K562 (cell line): ENCODE measurements around the gene SLAIN1. TPM values are rescaled to one million over a fixed set of nuclear protein-coding genes. Genes with fewer than 3 reads are reported as not detected.

Source experiments
- HIVEP1 ChIP-seq: fragments of 250-450 bp; sonication (Bioruptor Pico); IDR thresholded peaks from 2 replicates; pipeline ENCODE4 v1.4.0; 2020; ENCODE audit warnings: mild to moderate bottlenecking
- polyA plus RNA-seq, 8 experiments: library from polyadenylated mRNA; depleted of rRNA in 4 of 8; stranded (reverse) in 5 of 8; unstranded in 3 of 8; fragments of >200 nt; fragmentation: Nextera tagmentation in 2 of 8; fragmentation: Illumina TruSeq in 1 of 8; extraction: Ambion mirVana in 2 of 8; extraction: Trizol in 1 of 8; gene quantifications; 2 replicates each; pipeline versions ENCODE4 v1.2.1 to v1.2.3, GENCODE V29; 2011 to 2014; ENCODE audit warnings: inconsistent platforms in 1 of 8, missing spikeins in 1 of 8
- total RNA-seq, 7 experiments: library from RNA; depleted of rRNA in 6 of 7; stranded (reverse); fragments of >200 nt in 6 of 7; fragmentation: Illumina TruSeq in 2 of 7; extraction: Trizol in 2 of 7; gene quantifications; 2 replicates each; pipeline versions ENCODE4 v1.2.1 to v1.2.3, GENCODE V29; 2011 to 2021; ENCODE audit warnings: low replicate concordance in 1 of 7
- TF ChIP-seq, protein P1 (sequence below): sonication (generic); formaldehyde crosslinking; IDR thresholded peaks from 2 replicates; pipeline ENCODE4 v1.8.1; 2023; ENCODE audit warnings: mild to moderate bottlenecking, missing genetic modification reagents
- TF ChIP-seq, protein P2 (sequence below): IDR thresholded peaks from 2 replicates; pipeline ENCODE4 v1.6.1; 2016; ENCODE audit warnings: missing genetic modification characterization, missing compliant biosample characterization
- TF ChIP-seq, protein P3 (sequence below), 2 experiments: fragments of 450-650 bp; IDR thresholded peaks; 2 replicates each; pipeline ENCODE4 v1.6.1; 2018; ENCODE audit warnings: mild to moderate bottlenecking in 2 of 2, low read depth in 1 of 2; ENCODE audit not compliant: partially characterized antibody in 2 of 2
- TF ChIP-seq, protein P4 (sequence below): IDR thresholded peaks from 2 replicates; pipeline ENCODE4 v1.6.1; 2012; ENCODE audit warnings: low read depth, low read length, improper control_type of control experiment, borderline replicate concordance

SLAIN1 gene
- total and polyA plus RNA-seq, 9 of the 15 experiments (the other 6 are each of a cell fraction or from before 2014, with no cell fraction given) = 0.07 to 0.40 (median 0.10) TPM; not detected in 3

DNA sequence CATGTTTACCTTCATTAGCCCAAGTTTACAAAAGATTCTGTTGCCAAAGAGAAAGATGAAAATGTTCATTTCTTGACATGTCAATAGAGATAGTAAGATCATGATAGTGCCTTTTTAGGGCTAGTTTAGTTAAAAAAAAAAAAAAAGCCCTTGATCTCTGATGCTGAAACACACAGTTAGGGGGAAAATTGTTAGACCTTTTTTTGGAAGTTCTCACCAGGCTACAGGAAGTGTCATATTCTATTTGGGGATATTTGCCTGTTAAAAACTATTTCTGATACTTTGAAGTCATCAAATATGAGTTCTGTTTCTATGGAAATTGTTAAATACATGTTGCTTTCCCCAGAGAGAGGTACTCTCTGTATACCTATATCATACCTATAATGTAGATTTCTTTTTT is 21.6 kb downstream of the SLAIN1 start (continued):
- TF ChIP-seq, protein P1, sequence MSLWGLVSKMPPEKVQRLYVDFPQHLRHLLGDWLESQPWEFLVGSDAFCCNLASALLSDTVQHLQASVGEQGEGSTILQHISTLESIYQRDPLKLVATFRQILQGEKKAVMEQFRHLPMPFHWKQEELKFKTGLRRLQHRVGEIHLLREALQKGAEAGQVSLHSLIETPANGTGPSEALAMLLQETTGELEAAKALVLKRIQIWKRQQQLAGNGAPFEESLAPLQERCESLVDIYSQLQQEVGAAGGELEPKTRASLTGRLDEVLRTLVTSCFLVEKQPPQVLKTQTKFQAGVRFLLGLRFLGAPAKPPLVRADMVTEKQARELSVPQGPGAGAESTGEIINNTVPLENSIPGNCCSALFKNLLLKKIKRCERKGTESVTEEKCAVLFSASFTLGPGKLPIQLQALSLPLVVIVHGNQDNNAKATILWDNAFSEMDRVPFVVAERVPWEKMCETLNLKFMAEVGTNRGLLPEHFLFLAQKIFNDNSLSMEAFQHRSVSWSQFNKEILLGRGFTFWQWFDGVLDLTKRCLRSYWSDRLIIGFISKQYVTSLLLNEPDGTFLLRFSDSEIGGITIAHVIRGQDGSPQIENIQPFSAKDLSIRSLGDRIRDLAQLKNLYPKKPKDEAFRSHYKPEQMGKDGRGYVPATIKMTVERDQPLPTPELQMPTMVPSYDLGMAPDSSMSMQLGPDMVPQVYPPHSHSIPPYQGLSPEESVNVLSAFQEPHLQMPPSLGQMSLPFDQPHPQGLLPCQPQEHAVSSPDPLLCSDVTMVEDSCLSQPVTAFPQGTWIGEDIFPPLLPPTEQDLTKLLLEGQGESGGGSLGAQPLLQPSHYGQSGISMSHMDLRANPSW (CRISPR knock-in tag) = no peak
- TF ChIP-seq, protein P2, sequence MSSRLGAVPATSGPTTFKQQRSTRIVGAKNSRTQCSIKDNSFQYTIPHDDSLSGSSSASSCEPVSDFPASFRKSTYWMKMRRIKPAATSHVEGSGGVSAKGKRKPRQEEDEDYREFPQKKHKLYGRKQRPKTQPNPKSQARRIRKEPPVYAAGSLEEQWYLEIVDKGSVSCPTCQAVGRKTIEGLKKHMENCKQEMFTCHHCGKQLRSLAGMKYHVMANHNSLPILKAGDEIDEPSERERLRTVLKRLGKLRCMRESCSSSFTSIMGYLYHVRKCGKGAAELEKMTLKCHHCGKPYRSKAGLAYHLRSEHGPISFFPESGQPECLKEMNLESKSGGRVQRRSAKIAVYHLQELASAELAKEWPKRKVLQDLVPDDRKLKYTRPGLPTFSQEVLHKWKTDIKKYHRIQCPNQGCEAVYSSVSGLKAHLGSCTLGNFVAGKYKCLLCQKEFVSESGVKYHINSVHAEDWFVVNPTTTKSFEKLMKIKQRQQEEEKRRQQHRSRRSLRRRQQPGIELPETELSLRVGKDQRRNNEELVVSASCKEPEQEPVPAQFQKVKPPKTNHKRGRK (tag) = no peak
- TF ChIP-seq HIVEP1 = no peak
- TF ChIP-seq, protein P3, sequence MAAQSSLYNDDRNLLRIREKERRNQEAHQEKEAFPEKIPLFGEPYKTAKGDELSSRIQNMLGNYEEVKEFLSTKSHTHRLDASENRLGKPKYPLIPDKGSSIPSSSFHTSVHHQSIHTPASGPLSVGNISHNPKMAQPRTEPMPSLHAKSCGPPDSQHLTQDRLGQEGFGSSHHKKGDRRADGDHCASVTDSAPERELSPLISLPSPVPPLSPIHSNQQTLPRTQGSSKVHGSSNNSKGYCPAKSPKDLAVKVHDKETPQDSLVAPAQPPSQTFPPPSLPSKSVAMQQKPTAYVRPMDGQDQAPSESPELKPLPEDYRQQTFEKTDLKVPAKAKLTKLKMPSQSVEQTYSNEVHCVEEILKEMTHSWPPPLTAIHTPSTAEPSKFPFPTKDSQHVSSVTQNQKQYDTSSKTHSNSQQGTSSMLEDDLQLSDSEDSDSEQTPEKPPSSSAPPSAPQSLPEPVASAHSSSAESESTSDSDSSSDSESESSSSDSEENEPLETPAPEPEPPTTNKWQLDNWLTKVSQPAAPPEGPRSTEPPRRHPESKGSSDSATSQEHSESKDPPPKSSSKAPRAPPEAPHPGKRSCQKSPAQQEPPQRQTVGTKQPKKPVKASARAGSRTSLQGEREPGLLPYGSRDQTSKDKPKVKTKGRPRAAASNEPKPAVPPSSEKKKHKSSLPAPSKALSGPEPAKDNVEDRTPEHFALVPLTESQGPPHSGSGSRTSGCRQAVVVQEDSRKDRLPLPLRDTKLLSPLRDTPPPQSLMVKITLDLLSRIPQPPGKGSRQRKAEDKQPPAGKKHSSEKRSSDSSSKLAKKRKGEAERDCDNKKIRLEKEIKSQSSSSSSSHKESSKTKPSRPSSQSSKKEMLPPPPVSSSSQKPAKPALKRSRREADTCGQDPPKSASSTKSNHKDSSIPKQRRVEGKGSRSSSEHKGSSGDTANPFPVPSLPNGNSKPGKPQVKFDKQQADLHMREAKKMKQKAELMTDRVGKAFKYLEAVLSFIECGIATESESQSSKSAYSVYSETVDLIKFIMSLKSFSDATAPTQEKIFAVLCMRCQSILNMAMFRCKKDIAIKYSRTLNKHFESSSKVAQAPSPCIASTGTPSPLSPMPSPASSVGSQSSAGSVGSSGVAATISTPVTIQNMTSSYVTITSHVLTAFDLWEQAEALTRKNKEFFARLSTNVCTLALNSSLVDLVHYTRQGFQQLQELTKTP (IDR thresholded peaks at IDR 0.05; ENCODE audit: low read depth in 1 of 2, partially characterized antibody in 2 of 2) = no peak
- TF ChIP-seq, protein P4, sequence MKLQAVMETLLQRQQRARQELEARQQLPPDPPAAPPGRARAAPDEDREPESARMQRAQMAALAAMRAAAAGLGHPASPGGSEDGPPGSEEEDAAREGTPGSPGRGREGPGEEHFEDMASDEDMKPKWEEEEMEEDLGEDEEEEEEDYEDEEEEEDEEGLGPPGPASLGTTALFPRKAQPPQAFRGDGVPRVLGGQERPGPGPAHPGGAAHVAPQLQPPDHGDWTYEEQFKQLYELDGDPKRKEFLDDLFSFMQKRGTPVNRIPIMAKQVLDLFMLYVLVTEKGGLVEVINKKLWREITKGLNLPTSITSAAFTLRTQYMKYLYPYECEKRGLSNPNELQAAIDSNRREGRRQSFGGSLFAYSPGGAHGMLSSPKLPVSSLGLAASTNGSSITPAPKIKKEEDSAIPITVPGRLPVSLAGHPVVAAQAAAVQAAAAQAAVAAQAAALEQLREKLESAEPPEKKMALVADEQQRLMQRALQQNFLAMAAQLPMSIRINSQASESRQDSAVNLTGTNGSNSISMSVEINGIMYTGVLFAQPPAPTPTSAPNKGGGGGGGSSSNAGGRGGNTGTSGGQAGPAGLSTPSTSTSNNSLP = no peak
